HL-60 (cell line): Measurements from ENCODE around the gene MLN.

ENCODE experiments used
- GABPA ChIP-seq: IDR thresholded peaks from 2 replicates; pipeline ENCODE4 v1.6.1; 2012; ENCODE audit warnings: low read depth
- POLR2AphosphoS5 ChIP-seq: IDR thresholded peaks from 2 replicates; pipeline ENCODE4 v1.6.1; 2012; ENCODE audit warnings: low read depth
- TF ChIP-seq, protein P1 (sequence below): IDR thresholded peaks from one replicate; pipeline ENCODE4 v1.5.1; 2011; ENCODE audit warnings: low read length, control low read depth, inconsistent platforms; ENCODE audit not compliant: insufficient read depth

DNA sequence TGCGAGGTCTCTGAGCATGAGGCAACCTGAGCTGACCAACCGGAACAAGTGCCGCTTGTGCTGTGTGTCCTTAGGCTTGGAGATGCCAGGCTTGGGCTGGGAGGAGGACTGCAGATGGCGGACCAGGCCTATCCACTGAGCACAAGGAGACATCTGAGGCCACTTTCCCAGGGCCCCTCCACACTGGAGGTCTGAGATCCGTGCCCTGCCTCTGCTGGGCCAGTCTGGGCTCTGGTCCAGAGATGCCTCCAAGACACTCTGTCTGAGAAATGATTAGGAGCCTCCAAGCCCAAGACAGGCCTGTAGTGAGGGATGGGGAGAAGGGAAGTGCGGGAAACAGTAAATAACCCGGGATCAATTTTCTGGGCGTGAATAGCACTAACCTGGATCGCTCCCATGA is 3.0 kb upstream of the MLN start:
- TF ChIP-seq, protein P1, sequence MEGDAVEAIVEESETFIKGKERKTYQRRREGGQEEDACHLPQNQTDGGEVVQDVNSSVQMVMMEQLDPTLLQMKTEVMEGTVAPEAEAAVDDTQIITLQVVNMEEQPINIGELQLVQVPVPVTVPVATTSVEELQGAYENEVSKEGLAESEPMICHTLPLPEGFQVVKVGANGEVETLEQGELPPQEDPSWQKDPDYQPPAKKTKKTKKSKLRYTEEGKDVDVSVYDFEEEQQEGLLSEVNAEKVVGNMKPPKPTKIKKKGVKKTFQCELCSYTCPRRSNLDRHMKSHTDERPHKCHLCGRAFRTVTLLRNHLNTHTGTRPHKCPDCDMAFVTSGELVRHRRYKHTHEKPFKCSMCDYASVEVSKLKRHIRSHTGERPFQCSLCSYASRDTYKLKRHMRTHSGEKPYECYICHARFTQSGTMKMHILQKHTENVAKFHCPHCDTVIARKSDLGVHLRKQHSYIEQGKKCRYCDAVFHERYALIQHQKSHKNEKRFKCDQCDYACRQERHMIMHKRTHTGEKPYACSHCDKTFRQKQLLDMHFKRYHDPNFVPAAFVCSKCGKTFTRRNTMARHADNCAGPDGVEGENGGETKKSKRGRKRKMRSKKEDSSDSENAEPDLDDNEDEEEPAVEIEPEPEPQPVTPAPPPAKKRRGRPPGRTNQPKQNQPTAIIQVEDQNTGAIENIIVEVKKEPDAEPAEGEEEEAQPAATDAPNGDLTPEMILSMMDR: no peak
- TF ChIP-seq POLR2AphosphoS5 (no peak), GABPA (no peak)
